WTC11 (cell line): ENCODE data around the gene ACOX3. TPM values are rescaled to one million over a fixed set of nuclear protein-coding genes. Genes with fewer than 3 reads are reported as not detected.

Source experiments
- ATAC-seq: fragments of 200-7000 bp; cut with Tn5 transposase; 2 replicates; pipeline ENCODE4 v1.10.0; 2021; ENCODE audit warnings: mild to moderate bottlenecking, moderate library complexity
- CTCF ChIA-PET: fragments of 300-600 bp; sonication (Branson Sonifier 250); formaldehyde crosslinking; loops from one replicate; lab custom pipeline; 2021; ENCODE audit warnings: antibody characterized with exemption; lab: Charles Lee
- POLR2A ChIA-PET: fragments of 350-600 bp; sonication (Branson Sonifier 250); formaldehyde crosslinking; loops from one replicate; lab custom pipeline; 2021; ENCODE audit warnings: antibody characterized with exemption; lab: Charles Lee
- DNase-seq: peaks from one replicate; pipeline ENCODE4 v3.0.0; 2021; ENCODE audit warnings: low spot score
- H3K27ac Mint-ChIP-seq: 2 replicates; pipeline ENCODE4 v1.8.0; 2021; ENCODE audit warnings: mixed read lengths
- H3K27me3 Mint-ChIP-seq: 2 replicates; pipeline ENCODE4 v1.8.0; 2021; ENCODE audit warnings: low read depth, mild to moderate bottlenecking, moderate library complexity, mixed read lengths
- H3K36me3 Mint-ChIP-seq: 2 replicates; pipeline ENCODE4 v1.8.0; 2021; ENCODE audit warnings: mixed read lengths
- H3K4me1 Mint-ChIP-seq: 2 replicates; pipeline ENCODE4 v1.8.0; 2022; ENCODE audit warnings: mixed read lengths
- H3K4me3 Mint-ChIP-seq: 2 replicates; pipeline ENCODE4 v1.8.0; 2021; ENCODE audit warnings: mild to moderate bottlenecking, moderate library complexity, mixed read lengths
- H3K9me3 Mint-ChIP-seq: 2 replicates; pipeline ENCODE4 v1.8.0; 2021; ENCODE audit warnings: mixed read lengths
- HMGA2 ChIP-seq: fragments of 250-450 bp; sonication (Bioruptor Pico); IDR thresholded peaks from 2 replicates; pipeline ENCODE4 v1.4.0; 2021; ENCODE audit warnings: mild to moderate bottlenecking, moderate library complexity
- NR1H2 ChIP-seq: sonication (generic); formaldehyde crosslinking; IDR thresholded peaks from 2 replicates; pipeline ENCODE4 v1.9.0; 2021; ENCODE audit warnings: mild to moderate bottlenecking, moderate library complexity, missing genetic modification reagents
- SP1 ChIP-seq: sonication (generic); formaldehyde crosslinking; conservative IDR thresholded peaks from 2 replicates; pipeline ENCODE4 v1.8.1; 2022; ENCODE audit warnings: missing genetic modification reagents
- ZNF138 ChIP-seq: sonication (generic); formaldehyde crosslinking; conservative IDR thresholded peaks from 2 replicates; pipeline ENCODE4 v1.8.1; 2022; ENCODE audit warnings: mild to moderate bottlenecking, moderate library complexity, missing genetic modification reagents
- ZNF219 ChIP-seq: sonication (generic); formaldehyde crosslinking; IDR thresholded peaks from 2 replicates; pipeline ENCODE4 v1.8.0; 2023; ENCODE audit warnings: missing genetic modification reagents, mild to moderate bottlenecking, borderline replicate concordance
- total RNA-seq: library from RNA; stranded (reverse); gene quantifications from 3 replicates; pipeline ENCODE4 v1.2.3, GENCODE V29; 2021
- TF ChIP-seq, protein P1 (sequence below): sonication (generic); formaldehyde crosslinking; IDR thresholded peaks from 2 replicates; pipeline ENCODE4 v1.8.0; 2023; ENCODE audit warnings: missing genetic modification reagents
- TF ChIP-seq, protein P2 (sequence below): sonication (generic); formaldehyde crosslinking; IDR thresholded peaks from 2 replicates; pipeline ENCODE4 v1.8.1; 2022; ENCODE audit warnings: low read depth, mild to moderate bottlenecking, moderate library complexity, missing genetic modification reagents, borderline replicate concordance
- TF ChIP-seq, protein P3 (sequence below): sonication (generic); formaldehyde crosslinking; conservative IDR thresholded peaks from 2 replicates; pipeline ENCODE4 v1.8.1; 2022; ENCODE audit warnings: mild to moderate bottlenecking, missing genetic modification reagents
- TF ChIP-seq, protein P4 (sequence below): sonication (generic); formaldehyde crosslinking; IDR thresholded peaks from 2 replicates; pipeline ENCODE4 v1.8.0; 2023; ENCODE audit warnings: mild to moderate bottlenecking, missing genetic modification reagents
- TF ChIP-seq, protein P5 (sequence below): sonication (generic); formaldehyde crosslinking; conservative IDR thresholded peaks from 2 replicates; pipeline ENCODE4 v1.8.1; 2023; ENCODE audit warnings: mild to moderate bottlenecking, low read depth, missing genetic modification reagents, moderate library complexity
- TF ChIP-seq, protein P6 (sequence below): sonication (generic); formaldehyde crosslinking; IDR thresholded peaks from 2 replicates; pipeline ENCODE4 v1.8.1; 2022; ENCODE audit warnings: mild to moderate bottlenecking, moderate library complexity, missing genetic modification reagents

Gene ACOX3
- total RNA-seq, 1 experiment from 2014 or later, result 10.7 TPM

DNA sequence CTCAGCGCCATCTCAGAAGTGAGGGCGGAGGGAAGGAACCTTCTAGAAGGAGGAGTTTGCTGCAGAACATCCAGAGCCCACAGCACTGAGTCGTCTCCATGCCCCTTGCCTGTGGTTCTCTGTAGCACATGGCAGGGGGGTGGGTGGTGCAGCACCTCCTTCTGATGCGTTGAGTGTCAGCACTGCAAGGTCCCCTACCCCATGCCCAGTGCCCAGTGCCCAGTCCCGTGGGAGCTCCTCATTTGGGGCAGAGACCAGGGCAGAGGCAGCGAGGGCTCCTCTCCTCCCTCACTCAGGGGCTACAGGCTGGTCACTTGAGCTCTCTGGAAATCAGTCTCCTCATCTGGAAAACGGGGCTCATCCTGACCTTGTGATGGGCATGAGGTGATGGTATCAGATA is 92.9 kb downstream of the ACOX3 start:
- H3K4me1 Mint-ChIP-seq, result peaks cover 23% of the 10 kb centered on the region
- ChIA-PET CTCF (interaction anchor here (1.1 kb wide), 1 partner anchor 82 kb away, joined by 3 read pairs; no protein-coding TSS in a partner anchor), POLR2A (no interaction called here)
- ATAC-seq (no peak), DNase-seq (peak; percentile 3)
- no peaks in the 10 kb centered on the region for H3K36me3 Mint-ChIP-seq
- no peak overlapping the region for H3K27ac Mint-ChIP-seq
- TF ChIP-seq SP1, result no peak
- no peak for TF ChIP-seq NR1H2
- TF ChIP-seq, protein P1, sequence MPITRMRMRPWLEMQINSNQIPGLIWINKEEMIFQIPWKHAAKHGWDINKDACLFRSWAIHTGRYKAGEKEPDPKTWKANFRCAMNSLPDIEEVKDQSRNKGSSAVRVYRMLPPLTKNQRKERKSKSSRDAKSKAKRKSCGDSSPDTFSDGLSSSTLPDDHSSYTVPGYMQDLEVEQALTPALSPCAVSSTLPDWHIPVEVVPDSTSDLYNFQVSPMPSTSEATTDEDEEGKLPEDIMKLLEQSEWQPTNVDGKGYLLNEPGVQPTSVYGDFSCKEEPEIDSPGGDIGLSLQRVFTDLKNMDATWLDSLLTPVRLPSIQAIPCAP (CRISPR knock-in tag), result no peak
- TF ChIP-seq, protein P2, sequence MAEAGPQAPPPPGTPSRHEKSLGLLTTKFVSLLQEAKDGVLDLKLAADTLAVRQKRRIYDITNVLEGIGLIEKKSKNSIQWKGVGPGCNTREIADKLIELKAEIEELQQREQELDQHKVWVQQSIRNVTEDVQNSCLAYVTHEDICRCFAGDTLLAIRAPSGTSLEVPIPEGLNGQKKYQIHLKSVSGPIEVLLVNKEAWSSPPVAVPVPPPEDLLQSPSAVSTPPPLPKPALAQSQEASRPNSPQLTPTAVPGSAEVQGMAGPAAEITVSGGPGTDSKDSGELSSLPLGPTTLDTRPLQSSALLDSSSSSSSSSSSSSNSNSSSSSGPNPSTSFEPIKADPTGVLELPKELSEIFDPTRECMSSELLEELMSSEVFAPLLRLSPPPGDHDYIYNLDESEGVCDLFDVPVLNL (CRISPR knock-in tag), result no peak
- H3K27me3 Mint-ChIP-seq, result peaks cover 6% of the 10 kb centered on the region
- no peaks in the 10 kb centered on the region for H3K9me3 Mint-ChIP-seq
- H3K4me3 Mint-ChIP-seq, result no peak overlapping the region

DNA sequence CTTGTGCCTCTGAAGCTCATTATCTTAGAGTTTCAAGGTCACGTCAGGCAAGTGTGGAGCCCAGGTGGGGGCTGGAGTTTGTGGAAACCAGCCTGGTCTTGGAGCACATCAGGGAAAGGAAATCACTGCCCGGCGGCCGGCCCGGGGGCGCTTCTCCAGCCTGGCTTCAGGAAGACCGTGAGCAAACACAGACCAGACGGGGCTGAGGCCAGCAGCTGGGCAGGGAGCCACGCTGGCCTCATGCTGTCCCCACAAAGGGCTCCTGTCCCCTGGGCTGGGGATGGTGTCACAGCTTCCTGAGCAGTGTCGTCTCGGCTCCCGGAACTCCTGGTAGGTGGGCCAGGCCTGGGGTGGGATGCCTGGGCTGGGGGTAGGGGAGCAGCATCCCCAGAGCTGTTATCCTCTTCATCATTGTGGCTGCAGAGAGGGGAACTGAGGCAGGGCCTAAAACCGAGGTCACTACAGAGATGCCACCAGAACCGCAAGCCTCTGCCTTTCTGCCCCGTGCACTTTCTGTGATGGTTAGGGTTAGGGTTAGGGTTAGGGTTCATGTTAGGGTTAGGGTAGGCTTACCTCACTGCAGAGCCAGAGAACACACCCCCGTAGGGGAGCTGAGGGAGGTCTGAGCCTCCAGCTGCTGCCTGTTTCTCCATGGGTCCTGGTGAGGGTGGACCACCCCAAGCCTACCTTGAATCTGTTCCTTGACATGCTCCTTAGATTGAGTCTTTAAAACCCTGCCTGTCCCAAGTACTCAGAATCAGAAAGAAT is 93.5 kb downstream of the ACOX3 start:
- CTCF ChIA-PET, result interaction anchor here (0.9 to 1.2 kb wide), 3 partner anchors 27 to 82 kb away, joined by 3 read pairs; no protein-coding TSS in a partner anchor
- no peak for TF ChIP-seq ZNF138 (CRISPR knock-in tag)
- TF ChIP-seq HMGA2 (CRISPR knock-in tag), result no peak
- TF ChIP-seq, protein P3, sequence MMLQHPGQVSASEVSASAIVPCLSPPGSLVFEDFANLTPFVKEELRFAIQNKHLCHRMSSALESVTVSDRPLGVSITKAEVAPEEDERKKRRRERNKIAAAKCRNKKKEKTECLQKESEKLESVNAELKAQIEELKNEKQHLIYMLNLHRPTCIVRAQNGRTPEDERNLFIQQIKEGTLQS, result no peak
- TF ChIP-seq, protein P4, sequence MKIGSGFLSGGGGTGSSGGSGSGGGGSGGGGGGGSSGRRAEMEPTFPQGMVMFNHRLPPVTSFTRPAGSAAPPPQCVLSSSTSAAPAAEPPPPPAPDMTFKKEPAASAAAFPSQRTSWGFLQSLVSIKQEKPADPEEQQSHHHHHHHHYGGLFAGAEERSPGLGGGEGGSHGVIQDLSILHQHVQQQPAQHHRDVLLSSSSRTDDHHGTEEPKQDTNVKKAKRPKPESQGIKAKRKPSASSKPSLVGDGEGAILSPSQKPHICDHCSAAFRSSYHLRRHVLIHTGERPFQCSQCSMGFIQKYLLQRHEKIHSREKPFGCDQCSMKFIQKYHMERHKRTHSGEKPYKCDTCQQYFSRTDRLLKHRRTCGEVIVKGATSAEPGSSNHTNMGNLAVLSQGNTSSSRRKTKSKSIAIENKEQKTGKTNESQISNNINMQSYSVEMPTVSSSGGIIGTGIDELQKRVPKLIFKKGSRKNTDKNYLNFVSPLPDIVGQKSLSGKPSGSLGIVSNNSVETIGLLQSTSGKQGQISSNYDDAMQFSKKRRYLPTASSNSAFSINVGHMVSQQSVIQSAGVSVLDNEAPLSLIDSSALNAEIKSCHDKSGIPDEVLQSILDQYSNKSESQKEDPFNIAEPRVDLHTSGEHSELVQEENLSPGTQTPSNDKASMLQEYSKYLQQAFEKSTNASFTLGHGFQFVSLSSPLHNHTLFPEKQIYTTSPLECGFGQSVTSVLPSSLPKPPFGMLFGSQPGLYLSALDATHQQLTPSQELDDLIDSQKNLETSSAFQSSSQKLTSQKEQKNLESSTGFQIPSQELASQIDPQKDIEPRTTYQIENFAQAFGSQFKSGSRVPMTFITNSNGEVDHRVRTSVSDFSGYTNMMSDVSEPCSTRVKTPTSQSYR, result no peak
- TF ChIP-seq ZNF219, result no peak
- TF ChIP-seq, protein P5, sequence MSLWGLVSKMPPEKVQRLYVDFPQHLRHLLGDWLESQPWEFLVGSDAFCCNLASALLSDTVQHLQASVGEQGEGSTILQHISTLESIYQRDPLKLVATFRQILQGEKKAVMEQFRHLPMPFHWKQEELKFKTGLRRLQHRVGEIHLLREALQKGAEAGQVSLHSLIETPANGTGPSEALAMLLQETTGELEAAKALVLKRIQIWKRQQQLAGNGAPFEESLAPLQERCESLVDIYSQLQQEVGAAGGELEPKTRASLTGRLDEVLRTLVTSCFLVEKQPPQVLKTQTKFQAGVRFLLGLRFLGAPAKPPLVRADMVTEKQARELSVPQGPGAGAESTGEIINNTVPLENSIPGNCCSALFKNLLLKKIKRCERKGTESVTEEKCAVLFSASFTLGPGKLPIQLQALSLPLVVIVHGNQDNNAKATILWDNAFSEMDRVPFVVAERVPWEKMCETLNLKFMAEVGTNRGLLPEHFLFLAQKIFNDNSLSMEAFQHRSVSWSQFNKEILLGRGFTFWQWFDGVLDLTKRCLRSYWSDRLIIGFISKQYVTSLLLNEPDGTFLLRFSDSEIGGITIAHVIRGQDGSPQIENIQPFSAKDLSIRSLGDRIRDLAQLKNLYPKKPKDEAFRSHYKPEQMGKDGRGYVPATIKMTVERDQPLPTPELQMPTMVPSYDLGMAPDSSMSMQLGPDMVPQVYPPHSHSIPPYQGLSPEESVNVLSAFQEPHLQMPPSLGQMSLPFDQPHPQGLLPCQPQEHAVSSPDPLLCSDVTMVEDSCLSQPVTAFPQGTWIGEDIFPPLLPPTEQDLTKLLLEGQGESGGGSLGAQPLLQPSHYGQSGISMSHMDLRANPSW, result no peak
- TF ChIP-seq, protein P6, sequence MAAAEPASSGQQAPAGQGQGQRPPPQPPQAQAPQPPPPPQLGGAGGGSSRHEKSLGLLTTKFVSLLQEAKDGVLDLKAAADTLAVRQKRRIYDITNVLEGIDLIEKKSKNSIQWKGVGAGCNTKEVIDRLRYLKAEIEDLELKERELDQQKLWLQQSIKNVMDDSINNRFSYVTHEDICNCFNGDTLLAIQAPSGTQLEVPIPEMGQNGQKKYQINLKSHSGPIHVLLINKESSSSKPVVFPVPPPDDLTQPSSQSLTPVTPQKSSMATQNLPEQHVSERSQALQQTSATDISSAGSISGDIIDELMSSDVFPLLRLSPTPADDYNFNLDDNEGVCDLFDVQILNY (CRISPR knock-in tag), result no peak

More for the DNA sequence above, 93.5 kb downstream of the ACOX3 start:
- Mint-ChIP-seq H3K27me3 (peaks cover 7% of the 10 kb centered on the region), H3K4me1 (peaks cover 21% of the 10 kb centered on the region), H3K27ac (no peak overlapping the region), H3K4me3 (no peak overlapping the region), H3K36me3 (no peaks in the 10 kb centered on the region), H3K9me3 (no peaks in the 10 kb centered on the region)
- no peak for ATAC-seq
- DNase-seq, result no peak
- POLR2A ChIA-PET, result no interaction called here
